NCI-H146 (cell line): ENCODE measurements around the gene MAML1.
"Not testable (repeated sequence)": the region's sequence is repeated elsewhere in the genome, so short reads cannot be mapped to it uniquely, and the experiment has no call there.

Experiments
- DNase-seq: peaks from one replicate; lab custom pipeline; 2025; lab: John Stamatoyannopoulos, UW

MAML1 gene

GRCh38 chr5:179767496-179768100, 35.0 kb downstream of the MAML1 start:
- no peak for DNase-seq

GRCh38 chr5:179768326-179769085, 35.9 kb downstream of the MAML1 start:
- no peak for DNase-seq

GRCh38 chr5:179769271-179769670, 36.6 kb downstream of the MAML1 start:
- no peak for DNase-seq

GRCh38 chr5:179769796-179770195, 37.2 kb downstream of the MAML1 start:
- no peak for DNase-seq

- DNase-seq: no peak
These were observed 38.8 kb downstream of the MAML1 start for GRCh38 chr5:179771311-179771895.

GRCh38 chr5:179772351-179772750, 39.7 kb downstream of the MAML1 start:
- DNase-seq: no peak

GRCh38 chr5:179773686-179774040, 41.0 kb downstream of the MAML1 start:
- DNase-seq: no peak

GRCh38 chr5:179774442-179774841, 41.8 kb downstream of the MAML1 start:
- DNase-seq: no peak

GRCh38 chr5:179776411-179776938, 43.9 kb downstream of the MAML1 start:
- DNase-seq: no peak

GRCh38 chr5:179777456-179777855, 44.8 kb downstream of the MAML1 start:
- no peak for DNase-seq

- DNase-seq: no peak
These were observed 45.3 kb downstream of the MAML1 start for GRCh38 chr5:179777909-179778308.

GRCh38 chr5:179778591-179778990, 46.0 kb downstream of the MAML1 start:
- DNase-seq: no peak

- DNase-seq: no peak
These were observed 47.2 kb downstream of the MAML1 start for GRCh38 chr5:179779826-179780225.

GRCh38 chr5:179780362-179780761, 47.7 kb downstream of the MAML1 start:
- DNase-seq: no peak

GRCh38 chr5:179781846-179782245, 49.2 kb downstream of the MAML1 start:
- no peak for DNase-seq

- DNase-seq: no peak
These were observed 50.5 kb downstream of the MAML1 start for GRCh38 chr5:179783128-179783527.

- DNase-seq: no peak
These were observed 54.2 kb downstream of the MAML1 start for GRCh38 chr5:179786861-179787260.

GRCh38 chr5:179788193-179788854, 55.7 kb downstream of the MAML1 start:
- DNase-seq: no peak

- not testable (repeated sequence) for DNase-seq
These were observed 56.7 kb downstream of the MAML1 start for GRCh38 chr5:179789278-179789677.

GRCh38 chr5:179791881-179792611, 59.4 kb downstream of the MAML1 start:
- DNase-seq: no peak

GRCh38 chr5:179792612-179793467, 60.2 kb downstream of the MAML1 start:
- no peak for DNase-seq
